Stromal cell of bone marrow (primary cell): ENCODE results near the gene SPATA31A6.
"Not testable (repeated sequence)": the region's sequence is repeated elsewhere in the genome, so short reads cannot be mapped to it uniquely, and the experiment has no call there.

Experiments used
- DNase-seq: peaks from one replicate; pipeline ENCODE4 v3.0.0-alpha.2; 2012; ENCODE audit warnings: low read depth

SPATA31A6 gene

DNA sequence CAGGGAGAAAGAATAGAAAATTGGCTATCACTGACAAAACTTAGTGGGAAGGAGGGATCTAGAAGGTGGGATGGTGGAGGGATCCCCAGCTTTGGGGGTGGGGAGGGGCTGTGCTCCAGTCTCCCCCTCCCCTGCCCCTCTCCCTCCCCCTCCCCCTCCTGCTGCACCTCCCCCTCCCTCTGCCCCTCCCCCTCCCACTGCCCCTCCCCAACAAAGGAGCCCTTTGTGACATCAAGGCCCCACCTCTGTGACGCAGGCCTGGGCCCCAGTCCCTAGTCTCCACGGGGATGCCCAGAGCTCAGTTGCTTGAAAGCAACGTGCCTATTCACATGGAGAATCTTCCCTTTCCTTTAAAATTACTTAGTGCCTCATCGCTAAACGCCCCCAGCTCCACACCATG is at the start of gene SPATA31A6:
TSS of gene SPATA31A6 (plus strand) at position 301 of the 400 bp plus-strand sequence. CDS start at position 330, 29 bp downstream.
- DNase-seq: not testable (repeated sequence)

DNA sequence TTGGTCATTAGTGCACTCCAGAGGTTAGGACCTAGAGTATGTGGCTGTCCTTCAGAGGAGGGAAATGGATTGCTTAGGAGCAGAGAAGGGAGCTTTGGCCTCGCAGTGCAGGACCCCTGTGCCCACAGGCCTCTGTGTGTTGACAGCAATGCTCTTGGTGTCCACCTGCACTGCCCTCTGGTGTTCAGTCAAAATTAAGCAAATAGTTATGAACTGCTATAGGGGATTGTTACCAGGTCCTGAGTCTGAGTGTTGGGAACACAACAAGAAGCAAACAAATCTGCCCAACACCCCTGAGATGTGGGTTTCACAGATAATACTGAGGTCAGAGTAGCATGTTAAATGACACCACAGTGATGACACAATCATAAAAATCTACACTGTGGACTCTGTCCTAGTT is 23.2 kb upstream of the SPATA31A6 start:
- not testable (repeated sequence) for DNase-seq

DNA sequence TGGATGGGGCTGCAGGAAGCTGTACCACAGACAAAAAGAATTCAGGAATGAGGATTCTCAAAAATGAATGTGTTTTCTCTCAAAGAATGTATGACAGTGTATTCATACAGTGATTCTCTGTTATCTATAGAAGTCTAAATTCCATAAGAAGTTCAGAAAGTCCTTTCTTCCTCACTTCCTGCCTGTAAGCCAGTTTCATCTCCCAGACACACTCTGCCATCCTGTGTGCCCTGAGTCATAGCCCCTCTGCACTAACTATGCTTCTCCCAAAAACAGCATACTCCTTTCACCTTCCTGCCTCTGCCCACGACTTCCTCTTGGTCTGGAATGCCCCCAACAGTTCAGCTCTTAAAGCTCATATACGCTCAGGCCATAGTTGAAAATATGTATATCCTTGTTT is 36.4 kb downstream of the SPATA31A6 start:
- not testable (repeated sequence) for DNase-seq

DNA sequence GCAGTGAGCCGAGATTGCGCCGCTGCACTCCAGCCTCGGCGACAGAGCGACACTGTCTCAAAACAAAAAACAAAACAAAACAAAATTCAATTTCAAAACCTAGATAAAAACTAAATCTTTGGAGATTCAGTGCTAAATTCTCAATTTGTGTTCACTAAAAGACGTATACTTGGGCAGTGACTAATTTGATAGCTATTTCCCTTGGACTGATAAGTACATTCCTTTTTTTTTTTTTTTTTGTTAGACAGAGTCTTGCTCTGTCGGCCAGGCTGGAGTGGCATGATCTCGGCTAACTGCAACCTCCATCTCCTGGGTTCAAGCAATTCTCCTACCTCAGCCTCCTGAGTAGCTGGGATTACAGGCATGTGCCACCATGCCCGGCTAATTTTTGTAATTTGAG is 39.8 kb downstream of the SPATA31A6 start:
- DNase-seq: not testable (repeated sequence)

DNA sequence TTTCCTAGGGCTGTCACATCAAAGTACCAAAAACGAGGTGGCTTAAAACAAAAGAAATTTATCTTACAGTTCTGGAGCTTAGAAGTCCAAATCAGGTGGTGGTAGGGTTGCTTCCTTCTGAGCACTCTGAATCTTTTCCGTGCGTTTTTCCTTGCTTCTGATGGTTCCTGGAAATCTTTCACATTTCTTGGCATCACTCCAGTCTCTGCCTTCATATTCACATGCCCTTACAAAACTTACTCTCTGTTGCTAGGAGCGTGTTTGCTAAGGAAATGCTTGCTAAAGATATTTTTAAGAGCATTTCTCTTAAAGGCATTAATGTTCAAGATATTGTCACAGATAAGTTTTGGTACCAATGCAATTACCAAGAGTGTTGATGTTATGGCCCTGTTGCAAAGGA is 49.6 kb downstream of the SPATA31A6 start:
- not testable (repeated sequence) for DNase-seq

DNA sequence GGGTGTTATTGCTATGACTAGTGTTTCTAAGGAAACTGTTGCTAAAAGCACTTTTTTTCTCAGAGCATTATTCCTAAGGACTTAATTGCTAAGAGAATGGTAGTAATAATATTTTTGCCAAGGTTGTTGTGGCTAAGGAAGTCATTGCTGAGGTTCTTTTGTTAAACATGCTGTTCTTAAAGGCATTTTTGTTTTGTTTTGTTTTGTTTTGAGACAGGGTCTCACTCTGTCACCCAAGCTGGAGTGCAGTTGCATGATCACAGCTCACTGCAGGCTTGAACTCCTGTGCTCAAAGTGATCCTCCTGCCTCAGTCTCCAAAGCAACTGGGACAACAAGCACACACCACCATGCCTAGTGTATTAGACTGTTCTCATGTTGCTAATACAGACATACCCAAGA is 51.2 kb downstream of the SPATA31A6 start:
- not testable (repeated sequence) for DNase-seq

- DNase-seq: not testable (repeated sequence)
Measured at GRCh38 chr9:42235352-42235991, 52.0 kb downstream of the SPATA31A6 start.

DNA sequence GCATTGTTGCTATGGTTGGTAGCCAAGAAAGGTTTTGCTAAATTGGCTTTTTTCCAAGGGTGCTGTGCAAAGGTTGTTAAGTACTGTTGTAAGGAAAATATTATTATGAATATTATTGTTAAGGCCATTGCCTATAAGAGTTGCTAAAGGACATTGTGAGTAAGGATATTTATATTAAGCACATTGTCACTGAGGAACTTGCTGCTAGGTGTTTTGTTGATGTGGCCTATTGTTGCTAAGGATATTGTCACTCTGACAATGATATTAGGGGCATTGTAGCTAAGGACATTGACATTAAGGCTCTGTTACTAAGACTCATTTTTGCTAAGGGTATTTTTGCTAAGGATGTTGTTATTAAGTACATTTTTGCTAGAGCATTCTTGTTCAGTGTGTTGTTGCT is 52.6 kb downstream of the SPATA31A6 start:
- DNase-seq: not testable (repeated sequence)

DNA sequence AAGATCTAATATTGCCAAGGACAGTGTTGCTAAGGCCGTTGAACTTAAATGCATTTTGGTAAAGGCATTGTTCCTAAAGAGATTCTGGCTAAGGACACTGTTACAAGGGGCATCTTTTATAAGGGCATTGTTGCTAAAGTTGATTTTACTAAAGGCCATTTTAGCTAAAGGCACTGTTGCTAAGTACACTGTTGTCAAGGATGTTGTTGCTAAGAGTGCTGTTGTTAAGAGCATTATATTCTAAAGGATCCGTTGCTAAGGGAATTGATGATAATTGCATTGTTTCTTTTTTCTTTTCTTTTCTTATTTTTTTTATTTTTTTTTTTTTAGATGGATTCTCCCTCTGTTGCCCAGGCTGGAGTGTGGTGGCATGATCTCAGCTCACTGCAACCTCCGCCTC is 53.9 kb downstream of the SPATA31A6 start:
- not testable (repeated sequence) for DNase-seq

DNA sequence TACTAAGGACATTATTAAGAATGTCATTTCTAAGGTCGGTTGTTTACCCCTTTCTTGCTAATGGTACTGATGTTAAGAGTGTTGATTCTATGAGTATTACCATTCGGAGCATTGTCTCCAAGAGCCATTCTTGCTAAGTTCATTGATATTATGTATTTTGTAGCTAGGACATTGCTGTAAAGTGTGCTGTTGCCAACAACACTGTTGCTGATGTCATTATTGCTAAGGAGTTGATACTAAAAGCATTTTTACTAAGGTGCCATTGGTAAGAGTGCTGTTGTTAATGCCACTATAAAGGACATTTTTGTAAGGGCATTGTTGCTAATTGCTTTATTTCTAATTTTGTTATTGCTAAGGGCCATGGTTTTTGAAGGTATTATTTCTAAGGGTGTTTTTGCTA is 55.4 kb downstream of the SPATA31A6 start:
- not testable (repeated sequence) for DNase-seq
